HG02885 (cell line): ENCODE data around the gene PXDN.
"Not testable (repeated sequence)": the region's sequence is repeated elsewhere in the genome, so short reads cannot be mapped to it uniquely, and the experiment has no call there.

Source experiments
- ATAC-seq: cut with Tn5 transposase; IDR thresholded peaks from one replicate; pipeline ENCODE4 v1.9.1; 2021; ENCODE audit warnings: mild to moderate bottlenecking; ENCODE audit not compliant: unreplicated experiment, poor library complexity

Gene PXDN

GRCh38 chr2:1639086-1639858, 105.0 kb downstream of the PXDN start:
- ATAC-seq, result no peak

DNA sequence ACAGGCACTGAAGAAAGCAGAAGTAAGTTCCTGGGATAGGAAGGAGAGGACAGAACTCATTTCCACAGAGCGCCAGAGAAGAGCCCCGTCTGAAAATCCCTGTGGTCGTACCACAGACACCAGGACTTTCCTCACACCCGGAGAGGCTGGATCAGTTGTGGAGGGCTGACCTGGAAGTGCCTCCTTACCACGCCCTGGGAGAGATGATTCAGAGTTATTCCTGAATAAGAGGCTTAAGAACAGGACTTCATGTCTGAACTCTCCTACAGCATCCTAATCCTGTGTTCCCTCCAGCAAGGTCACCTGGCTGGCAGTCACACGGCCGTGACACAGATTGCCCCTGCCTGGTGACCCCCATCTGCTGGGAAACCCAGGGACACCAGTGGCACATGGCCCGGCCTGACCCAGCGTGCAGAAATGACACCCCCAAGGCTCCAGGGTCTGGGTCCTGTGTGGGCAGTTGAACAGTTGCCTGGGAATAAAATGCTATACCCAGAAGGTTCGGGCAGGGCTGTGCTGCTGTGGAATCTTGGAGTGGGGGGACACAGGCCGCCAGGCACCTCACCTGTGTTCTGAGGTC, 105.9 kb downstream of the PXDN start:
- ATAC-seq, result no peak

DNA sequence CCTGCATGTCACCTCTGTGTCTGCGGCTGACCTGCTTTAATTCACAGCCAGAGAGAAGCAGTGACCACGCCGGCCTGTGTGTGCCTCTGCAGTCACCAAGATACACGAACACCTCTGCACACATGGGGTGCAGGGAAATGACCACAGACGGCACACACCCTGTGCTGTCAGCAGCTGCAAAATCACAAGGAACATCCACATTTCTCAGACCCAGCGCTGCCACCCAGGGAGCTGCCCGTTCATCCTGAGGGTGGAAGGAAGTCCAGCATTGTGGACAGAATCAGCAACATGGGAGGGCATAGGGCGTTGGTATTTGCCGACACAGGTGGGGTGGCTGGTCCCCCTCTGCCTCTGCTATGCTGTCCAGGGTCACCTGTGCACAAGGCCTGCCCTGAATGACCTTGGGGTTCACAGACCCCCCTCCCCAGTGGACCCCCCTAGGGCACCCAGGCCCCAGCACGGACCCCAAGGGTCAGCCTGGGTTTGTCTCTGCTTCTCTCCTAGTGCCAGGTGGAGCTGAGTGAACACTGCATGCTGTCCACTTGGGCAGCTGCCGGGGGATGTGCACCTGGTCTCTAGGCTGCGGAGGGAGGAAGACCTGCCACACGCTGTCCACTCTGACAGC, 107.4 kb downstream of the PXDN start:
- no peak for ATAC-seq

DNA sequence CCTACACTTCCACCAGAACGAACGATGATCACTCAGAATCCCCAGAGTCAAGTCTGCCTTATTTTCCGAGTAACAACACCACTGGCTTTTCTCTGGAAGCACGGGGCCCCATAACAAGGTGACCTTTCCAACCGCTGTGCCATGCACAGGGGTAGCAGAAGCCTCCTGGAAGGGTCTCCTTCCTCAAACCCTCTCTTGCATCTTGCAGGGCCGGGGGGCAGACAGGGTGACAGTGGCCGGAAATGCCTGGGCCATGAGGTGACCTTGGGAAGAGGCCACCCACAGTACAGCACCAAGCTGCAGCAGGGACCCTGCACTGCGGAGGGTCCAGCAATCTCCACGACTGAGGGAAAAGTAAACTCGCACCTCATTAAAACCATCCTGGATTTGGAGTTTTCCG, 108.5 kb downstream of the PXDN start:
- no peak for ATAC-seq

DNA sequence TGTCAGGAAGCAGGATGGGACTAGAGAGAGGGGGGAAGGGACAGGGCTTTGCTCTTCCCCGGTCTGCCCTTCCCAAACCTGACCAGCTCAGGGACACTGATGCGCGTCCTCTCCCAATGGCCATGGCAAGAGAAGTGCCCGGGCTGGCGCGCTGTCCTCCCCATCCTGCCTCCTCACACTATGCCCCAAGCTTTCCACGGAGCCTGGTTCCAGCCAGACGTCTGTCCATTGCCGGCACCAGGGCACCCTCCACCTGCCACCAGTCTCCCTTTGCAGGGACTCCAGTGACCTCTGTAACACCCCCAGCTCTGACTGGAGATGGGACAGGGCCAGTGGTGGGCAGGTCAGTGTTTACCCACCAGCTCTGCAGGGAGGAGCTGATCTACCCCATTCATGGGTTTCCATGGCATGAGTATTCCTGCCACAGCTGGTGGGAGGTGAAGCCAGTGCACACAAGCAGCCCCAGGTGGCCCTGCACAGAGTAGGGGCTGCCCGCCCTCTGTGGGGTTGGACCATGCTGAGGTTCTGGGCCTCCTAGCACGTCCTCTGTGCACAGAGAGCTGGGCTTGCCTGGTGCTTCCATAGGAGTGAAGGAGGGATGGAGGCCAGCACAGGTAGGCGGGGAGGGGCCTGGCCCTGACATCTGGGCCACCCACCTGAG, 109.5 kb downstream of the PXDN start:
- no peak for ATAC-seq

DNA sequence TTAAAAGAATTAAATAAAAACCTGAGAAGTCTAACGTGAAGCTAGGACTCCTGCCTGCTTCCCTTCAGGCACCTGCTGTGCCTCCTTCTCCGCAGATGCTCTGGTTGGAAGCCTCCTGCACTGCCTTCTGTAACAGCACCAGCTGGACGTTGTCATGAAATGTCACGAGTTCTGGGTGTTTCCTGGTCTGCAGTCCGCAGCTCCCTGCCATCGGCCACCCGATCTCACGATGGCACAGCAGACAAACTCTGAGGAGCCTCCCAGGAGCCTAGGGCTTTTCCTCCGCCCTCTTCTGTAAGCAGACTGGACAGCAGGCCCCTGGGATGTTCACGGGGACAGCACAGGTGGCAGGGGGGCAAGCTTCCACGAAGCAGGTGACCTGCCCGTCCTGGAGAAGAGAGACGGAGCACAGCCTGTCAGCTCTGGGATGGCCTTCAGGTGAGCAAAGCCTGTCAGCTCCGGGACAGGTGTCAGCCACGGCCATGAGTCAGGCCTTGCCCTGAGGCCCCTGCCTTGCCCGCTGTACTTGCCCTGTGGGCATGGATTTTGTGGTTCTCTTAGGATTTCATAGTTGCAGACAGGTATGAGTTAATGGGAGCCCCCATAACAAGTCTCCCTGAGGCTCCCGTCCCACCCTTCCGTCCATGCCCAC, 110.3 kb downstream of the PXDN start:
- no peak for ATAC-seq

DNA sequence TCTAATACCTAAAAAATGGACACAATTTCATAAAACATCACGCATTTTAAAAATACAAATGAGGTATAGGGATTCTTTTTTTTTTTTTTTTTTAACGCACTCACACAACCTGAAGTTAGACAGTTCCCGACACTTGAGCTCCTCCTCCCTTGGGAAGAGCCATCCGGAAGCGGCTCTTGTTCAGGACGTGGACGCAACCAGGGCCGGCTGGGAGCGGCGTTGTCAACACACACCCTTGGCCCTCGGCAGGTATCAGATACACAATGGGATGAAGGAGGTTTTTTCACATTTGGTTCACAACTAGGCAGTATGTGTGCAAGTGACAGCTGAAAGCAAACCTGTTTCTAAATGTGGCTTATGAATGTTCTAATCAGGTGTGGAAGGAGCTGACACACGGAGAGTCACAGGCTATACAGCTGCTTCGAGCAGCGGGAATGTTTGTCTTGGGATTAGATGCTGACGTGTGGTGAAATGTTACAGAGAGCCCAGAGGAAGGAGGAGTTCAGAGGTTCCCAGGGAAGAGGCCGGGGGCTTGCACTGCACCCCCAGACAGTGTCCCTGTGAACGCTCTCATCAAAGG, 111.1 kb downstream of the PXDN start:
- ATAC-seq, result no peak

DNA sequence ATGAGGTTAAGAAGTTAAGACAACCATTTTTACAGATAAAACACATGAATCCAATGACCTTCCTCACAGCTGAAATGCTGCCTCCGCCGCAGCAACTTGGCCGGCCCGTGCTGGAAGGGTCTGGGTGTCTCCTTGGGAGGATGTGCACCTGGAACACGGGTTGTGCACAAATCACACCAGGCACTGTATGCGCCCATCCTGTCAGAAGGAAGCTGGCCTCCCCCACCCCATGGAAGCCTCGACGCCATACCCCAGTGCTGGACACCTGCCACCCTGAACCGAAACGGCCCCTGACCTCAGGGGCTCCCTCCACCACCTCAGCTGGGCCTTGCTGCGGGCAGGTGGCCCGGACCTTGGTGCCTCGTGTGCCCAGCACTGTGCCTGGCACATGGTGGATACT, 111.8 kb downstream of the PXDN start:
- no peak for ATAC-seq

GRCh38 chr2:1632002-1632348, 112.3 kb downstream of the PXDN start:
- ATAC-seq, result no peak

DNA sequence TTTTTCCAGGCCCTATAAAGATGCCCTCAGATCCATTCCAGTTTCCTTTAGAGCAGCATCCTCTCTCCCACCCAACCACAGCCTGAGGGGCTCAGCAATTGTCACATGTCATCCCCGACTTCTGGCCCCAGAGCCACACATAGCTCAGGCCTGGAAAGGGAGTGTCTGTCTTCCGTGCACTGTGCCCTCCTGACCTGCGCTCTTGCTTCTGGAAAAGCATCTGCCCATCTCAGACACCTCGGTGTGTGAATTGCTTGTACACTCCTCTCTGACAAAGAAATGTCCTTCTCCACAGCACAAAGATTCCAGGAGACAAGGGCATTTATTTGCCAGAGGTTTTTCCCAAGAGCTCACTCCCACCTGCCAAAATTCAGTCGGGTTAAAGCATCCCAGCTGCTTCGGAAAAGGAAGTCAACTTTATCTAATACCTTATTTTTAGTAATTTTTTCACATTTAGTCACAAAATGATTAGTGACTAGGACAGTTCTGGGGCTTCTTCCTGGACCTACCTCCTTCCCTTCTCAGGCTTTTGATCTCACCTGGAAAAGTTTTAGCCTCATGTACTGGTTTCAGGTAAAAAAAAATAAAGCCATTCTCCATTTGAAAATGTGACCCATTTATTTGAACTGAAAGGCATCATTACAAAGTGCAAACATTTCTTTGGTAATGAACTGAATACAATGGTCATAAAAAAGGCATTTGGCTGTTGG, 112.9 kb downstream of the PXDN start:
- no peak for ATAC-seq

- ATAC-seq, result no peak
Measured at GRCh38 chr2:1628893-1629292, 115.4 kb downstream of the PXDN start.

- ATAC-seq, result no peak
Measured at GRCh38 chr2:1627628-1628381, 116.5 kb downstream of the PXDN start.

DNA sequence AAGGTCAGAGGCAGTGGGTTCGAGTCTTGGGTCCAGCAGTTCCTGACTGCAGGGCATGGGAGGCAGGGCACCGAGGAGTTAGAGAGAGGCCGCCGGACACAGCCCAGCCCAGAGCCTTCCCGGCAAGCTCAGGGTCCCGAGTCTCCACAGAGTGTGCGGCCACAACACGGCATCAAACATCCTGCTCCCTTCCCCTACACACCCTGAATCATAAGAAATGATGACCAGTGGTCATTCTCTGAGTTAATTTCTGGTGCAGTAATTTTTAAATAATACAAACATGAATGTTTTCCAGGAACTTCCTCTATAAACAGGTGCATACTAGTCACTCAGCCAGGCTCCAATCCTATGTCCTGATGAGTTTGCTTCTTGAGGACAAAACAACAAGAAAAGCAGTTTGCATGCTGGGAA, 118.0 kb downstream of the PXDN start:
- ATAC-seq, result no peak

DNA sequence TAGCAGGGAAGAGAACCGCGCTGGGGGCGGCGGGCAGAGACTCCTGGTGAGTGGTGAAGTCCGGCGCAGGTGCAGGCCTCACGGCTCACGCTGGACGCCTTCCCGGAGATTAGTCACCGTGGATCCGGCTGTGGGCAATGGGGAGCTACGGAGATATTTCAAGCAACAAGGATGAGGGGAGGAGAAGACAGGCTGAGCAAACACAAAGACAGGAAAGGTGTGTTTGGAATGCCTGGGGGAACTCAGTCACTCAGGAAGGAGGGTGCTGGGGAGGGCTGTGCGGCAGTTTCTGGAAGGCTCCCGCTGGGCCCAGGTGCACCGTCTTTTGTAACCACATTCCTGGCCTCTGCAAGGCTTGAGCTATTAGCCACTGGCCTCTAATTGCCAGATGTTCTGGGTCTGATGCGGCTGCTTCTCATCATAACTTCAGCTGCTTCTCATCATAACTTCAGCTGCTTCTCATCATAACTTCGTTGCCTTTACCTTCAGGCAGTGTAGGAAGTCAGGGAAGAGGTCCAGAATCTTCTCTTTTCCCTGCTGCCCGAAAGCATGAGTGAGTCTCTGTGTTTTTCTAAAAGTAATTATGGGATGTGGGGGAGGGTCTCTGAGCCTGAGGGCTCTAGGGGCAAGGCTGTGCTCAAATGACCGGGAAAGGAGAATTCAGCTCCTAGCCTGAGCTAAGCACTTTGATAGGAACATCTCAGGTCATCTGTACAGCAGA, 118.9 kb downstream of the PXDN start:
- no peak for ATAC-seq

- no peak for ATAC-seq
Measured at GRCh38 chr2:1623906-1624445, 120.3 kb downstream of the PXDN start.

DNA sequence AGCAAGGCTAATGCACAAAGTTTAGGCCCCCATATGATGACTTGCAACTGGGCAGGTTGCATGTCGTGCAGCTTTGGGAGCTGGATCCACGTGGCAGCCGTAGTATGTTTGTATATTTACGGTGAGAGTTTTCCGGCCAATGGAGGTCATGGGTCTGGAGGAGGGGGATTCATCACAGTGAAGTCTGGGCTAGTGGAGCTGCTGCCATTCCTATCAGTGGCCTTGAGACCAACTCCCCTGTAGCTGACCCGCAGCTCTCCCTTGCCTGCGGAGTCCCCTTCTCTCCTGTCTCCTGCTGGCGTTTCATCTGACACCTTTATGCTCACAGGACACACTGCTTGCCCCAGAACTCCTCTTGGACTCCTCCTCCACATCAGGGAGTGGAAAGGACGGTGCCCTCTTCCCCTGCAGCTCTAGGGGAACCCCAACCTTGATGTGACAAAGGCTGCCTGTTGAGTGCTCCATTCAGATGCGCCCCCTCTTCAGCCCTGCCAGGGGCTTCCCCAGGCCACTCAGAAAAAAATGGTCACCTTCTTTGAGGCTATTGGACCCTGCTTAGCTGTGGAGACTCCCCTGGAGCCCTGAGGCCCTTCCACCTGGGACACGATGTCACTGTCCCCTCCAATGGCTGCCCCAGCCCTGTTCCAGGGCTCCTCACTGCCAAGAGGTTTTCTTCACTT, 121.7 kb downstream of the PXDN start:
- no peak for ATAC-seq

DNA sequence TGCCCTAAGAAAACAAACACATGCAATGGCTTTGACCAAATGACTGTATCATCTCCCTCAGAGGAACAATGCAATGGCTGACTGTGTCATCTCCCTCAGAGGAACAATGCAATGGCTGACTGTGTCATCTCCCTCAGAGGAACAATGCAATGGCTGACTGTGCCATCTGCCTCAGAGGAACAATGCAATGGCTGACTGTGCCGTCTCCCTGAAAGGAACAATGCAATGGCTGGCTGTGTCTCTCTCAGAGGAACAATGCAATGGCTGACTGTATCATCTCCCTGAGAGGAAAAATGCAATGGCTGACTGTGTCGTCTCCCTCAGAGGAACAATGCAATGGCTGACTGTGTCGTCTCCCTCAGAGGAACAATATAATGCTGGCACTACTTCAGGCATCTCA, 122.3 kb downstream of the PXDN start:
- ATAC-seq, result not testable (repeated sequence)

- ATAC-seq, result no peak
Measured at GRCh38 chr2:1621501-1621900, 122.8 kb downstream of the PXDN start.
